Suprapubic skin (tissue), 4 donors: ENCODE measurements around the gene OXER1.

Experiments
- EP300 ChIP-seq: sonication (generic); formaldehyde crosslinking; IDR thresholded peaks from one replicate; pipeline ENCODE4 v1.6.1; 2017; ENCODE audit warnings: antibody characterized with exemption
- POLR2A ChIP-seq, 2 donors: fragments of 450-650 bp; IDR thresholded peaks; one replicate each; pipeline ENCODE4 v1.6.1; 2017; ENCODE audit warnings: antibody characterized with exemption in 2 of 2, mild to moderate bottlenecking in 2 of 2, moderate library complexity in 2 of 2
- POLR2AphosphoS5 ChIP-seq, 3 donors: sonication (generic); formaldehyde crosslinking; IDR thresholded peaks; one replicate each; pipeline ENCODE4 v1.6.1; 2017; ENCODE audit warnings: antibody characterized with exemption in 3 of 3
- TF ChIP-seq, protein P1 (sequence below), 2 donors: fragments of 200-600 bp in 1 of 2; fragments of 450-650 bp in 1 of 2; sonication (generic) in 1 of 2; IDR thresholded peaks; one replicate each; pipeline ENCODE4 v1.5.1; 2016 to 2019; ENCODE audit warnings: antibody characterized with exemption in 2 of 2, mild to moderate bottlenecking in 1 of 2, moderate library complexity in 1 of 2

DNA sequence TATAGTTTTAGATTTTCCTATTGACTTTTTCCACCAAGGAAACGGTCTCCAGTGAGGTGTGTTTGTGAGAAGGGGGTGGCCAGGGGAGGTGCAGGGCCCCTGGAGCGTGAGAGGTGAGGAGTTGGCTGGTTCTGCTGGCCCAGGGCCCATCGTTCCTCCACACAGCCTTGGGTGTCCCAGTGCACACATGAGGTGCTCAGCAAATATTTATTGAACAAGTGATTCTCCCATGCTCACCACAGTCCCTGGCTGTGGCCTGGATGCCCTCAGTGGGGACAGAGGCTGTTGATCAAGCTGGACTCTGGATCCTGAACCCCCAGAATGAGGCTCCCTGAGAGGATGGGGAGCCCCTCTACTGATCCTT, 23.5 kb upstream of the OXER1 start:
- TF ChIP-seq POLR2A (IDR thresholded peaks at IDR 0.05) (no peak), POLR2AphosphoS5 (IDR thresholded peaks at IDR 0.05) (no peak), EP300 (no peak)
- TF ChIP-seq, protein P1, sequence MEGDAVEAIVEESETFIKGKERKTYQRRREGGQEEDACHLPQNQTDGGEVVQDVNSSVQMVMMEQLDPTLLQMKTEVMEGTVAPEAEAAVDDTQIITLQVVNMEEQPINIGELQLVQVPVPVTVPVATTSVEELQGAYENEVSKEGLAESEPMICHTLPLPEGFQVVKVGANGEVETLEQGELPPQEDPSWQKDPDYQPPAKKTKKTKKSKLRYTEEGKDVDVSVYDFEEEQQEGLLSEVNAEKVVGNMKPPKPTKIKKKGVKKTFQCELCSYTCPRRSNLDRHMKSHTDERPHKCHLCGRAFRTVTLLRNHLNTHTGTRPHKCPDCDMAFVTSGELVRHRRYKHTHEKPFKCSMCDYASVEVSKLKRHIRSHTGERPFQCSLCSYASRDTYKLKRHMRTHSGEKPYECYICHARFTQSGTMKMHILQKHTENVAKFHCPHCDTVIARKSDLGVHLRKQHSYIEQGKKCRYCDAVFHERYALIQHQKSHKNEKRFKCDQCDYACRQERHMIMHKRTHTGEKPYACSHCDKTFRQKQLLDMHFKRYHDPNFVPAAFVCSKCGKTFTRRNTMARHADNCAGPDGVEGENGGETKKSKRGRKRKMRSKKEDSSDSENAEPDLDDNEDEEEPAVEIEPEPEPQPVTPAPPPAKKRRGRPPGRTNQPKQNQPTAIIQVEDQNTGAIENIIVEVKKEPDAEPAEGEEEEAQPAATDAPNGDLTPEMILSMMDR (IDR thresholded peaks at IDR 0.05) = no peak
